ENCODE results near the gene ANXA6. TPM values are rescaled to one million over a fixed set of nuclear protein-coding genes. Genes with fewer than 3 reads are reported as not detected.

ANXA6 gene
- total and polyA plus RNA-seq, 10 of the 15 experiments (the other 5 are each of a cell fraction or from before 2014, with no cell fraction given): 44.0 to 571 (median 465) TPM

GRCh38 chr5:151153766-151154272, 3.8 kb downstream of the ANXA6 start (continued):
- TF ChIP-seq PBX3 (IDR thresholded peaks at IDR 0.05; ENCODE audit: insufficient replicate concordance, low read depth, low read length): no peak
- peak; percentile 50; the same call in 1 of the 2 replicates for TF ChIP-seq RAD51 (IDR thresholded peaks at IDR 0.05)
- no peak for TF ChIP-seq CBX5 (IDR thresholded peaks at IDR 0.05; ENCODE audit: low read depth)
- no peak for TF ChIP-seq ZBTB33 (IDR thresholded peaks at IDR 0.05)
- no peak for TF ChIP-seq KDM1A (IDR thresholded peaks at IDR 0.05; ENCODE audit: borderline replicate concordance)
- TF ChIP-seq KAT2A (conservative IDR thresholded peaks at IDR 0.05; ENCODE audit: control insufficient read depth, low read depth, low read length): no peak
- TF ChIP-seq MAX (IDR thresholded peaks at IDR 0.05; ENCODE audit: low read depth, low read length): no peak
- peak; percentile 33 to 48; a peak in 2 of 4 replicates for TF ChIP-seq EP300 (IDR thresholded peaks at IDR 0.05; ENCODE audit: borderline replicate concordance in 1 of 2, control insufficient read depth in 1 of 2, low read depth in 2 of 2, low read length in 2 of 2)
- no peak for TF ChIP-seq NBN (IDR thresholded peaks at IDR 0.05)
